Bronchial epithelial cell (primary cell): ENCODE data around the gene IREB2. TPM values are rescaled to one million over a fixed set of nuclear protein-coding genes. Genes with fewer than 3 reads are reported as not detected.

ENCODE experiments used
- DNase-seq: peaks from one replicate; pipeline ENCODE4 v3.0.0-alpha.2; 2010; ENCODE audit warnings: low read depth
- FAIRE-seq: peaks from 2 replicates; lab custom pipeline; 2011; peaks lifted over from hg19 to GRCh38; lab: Jason Lieb, UNC
- H3K27me3 ChIP-seq: 2 replicates; pipeline ENCODE4 v1.5.1; 2011; ENCODE audit warnings: low read length; ENCODE audit not compliant: control insufficient read depth, insufficient read depth
- H3K36me3 ChIP-seq: 2 replicates; pipeline ENCODE4 v1.5.1; 2011; ENCODE audit warnings: low read length; ENCODE audit not compliant: control insufficient read depth, insufficient read depth
- H3K4me3 ChIP-seq: 2 replicates; pipeline ENCODE4 v1.5.1; 2011; ENCODE audit warnings: mild to moderate bottlenecking, low read depth, low read length, control low read depth
- CTCF ChIP-seq: IDR thresholded peaks from 2 replicates; pipeline ENCODE4 v1.5.1; 2011; ENCODE audit warnings: mild to moderate bottlenecking, moderate library complexity, low read length, control low read depth, inconsistent platforms; ENCODE audit not compliant: insufficient read depth, severe bottlenecking
- total RNA-seq: library from RNA; depleted of rRNA; stranded (reverse); fragments of >200 nt; gene quantifications from 2 replicates; pipeline ENCODE4 v1.2.1, GENCODE V29; 2014

IREB2 gene
- total RNA-seq, 1 donor from 2014 or later = 12.6 TPM

GRCh38 chr15:78396186-78396814, 41.7 kb upstream of the IREB2 start:
- H3K27me3 ChIP-seq = no peaks in the 10 kb centered on the region
- FAIRE-seq = peak; percentile 64
- no peak for TF ChIP-seq CTCF
- no peak for DNase-seq
- H3K4me3 ChIP-seq = no peak overlapping the region
- H3K36me3 ChIP-seq = no peaks in the 10 kb centered on the region

- Histone ChIP-seq H3K4me3 (no peak overlapping the region), H3K36me3 (no peaks in the 10 kb centered on the region), H3K27me3 (no peaks in the 10 kb centered on the region)
- DNase-seq = no peak
- TF ChIP-seq CTCF = peak; percentile 37
- FAIRE-seq = no peak
These were observed 41.0 kb upstream of the IREB2 start for GRCh38 chr15:78396976-78397375.

- H3K27me3 ChIP-seq = no peaks in the 10 kb centered on the region
- TF ChIP-seq CTCF = no peak
- H3K4me3 ChIP-seq = no peak overlapping the region
- DNase-seq = no peak
- no peaks in the 10 kb centered on the region for H3K36me3 ChIP-seq
- peak; percentile 40 for FAIRE-seq
These were observed 40.6 kb upstream of the IREB2 start for GRCh38 chr15:78397382-78397781.

- no peak for TF ChIP-seq CTCF
- no peaks in the 10 kb centered on the region for H3K36me3 ChIP-seq
- H3K27me3 ChIP-seq = no peaks in the 10 kb centered on the region
- H3K4me3 ChIP-seq = no peak overlapping the region
- no peak for DNase-seq
- FAIRE-seq = no peak
These were observed 39.8 kb upstream of the IREB2 start for GRCh38 chr15:78398076-78398825.

- DNase-seq = peak; percentile 63
- no peak for FAIRE-seq
- TF ChIP-seq CTCF = no peak
- Histone ChIP-seq H3K36me3 (no peaks in the 10 kb centered on the region), H3K4me3 (no peak overlapping the region), H3K27me3 (no peaks in the 10 kb centered on the region)
These were observed 38.9 kb upstream of the IREB2 start for GRCh38 chr15:78399091-78399490.
